Stimulated activated naive CD4-positive, alpha-beta T cell treated with Interleukin-2 at 50 U/mL for 16 hours (primary cell): Measurements from ENCODE around the gene MSRB3.
"Not testable (repeated sequence)": the region's sequence is repeated elsewhere in the genome, so short reads cannot be mapped to it uniquely, and the experiment has no call there.

Experiments
- DNase-seq: peaks from one replicate; lab custom pipeline; 2025; lab: John Stamatoyannopoulos, UW

MSRB3 gene

DNA sequence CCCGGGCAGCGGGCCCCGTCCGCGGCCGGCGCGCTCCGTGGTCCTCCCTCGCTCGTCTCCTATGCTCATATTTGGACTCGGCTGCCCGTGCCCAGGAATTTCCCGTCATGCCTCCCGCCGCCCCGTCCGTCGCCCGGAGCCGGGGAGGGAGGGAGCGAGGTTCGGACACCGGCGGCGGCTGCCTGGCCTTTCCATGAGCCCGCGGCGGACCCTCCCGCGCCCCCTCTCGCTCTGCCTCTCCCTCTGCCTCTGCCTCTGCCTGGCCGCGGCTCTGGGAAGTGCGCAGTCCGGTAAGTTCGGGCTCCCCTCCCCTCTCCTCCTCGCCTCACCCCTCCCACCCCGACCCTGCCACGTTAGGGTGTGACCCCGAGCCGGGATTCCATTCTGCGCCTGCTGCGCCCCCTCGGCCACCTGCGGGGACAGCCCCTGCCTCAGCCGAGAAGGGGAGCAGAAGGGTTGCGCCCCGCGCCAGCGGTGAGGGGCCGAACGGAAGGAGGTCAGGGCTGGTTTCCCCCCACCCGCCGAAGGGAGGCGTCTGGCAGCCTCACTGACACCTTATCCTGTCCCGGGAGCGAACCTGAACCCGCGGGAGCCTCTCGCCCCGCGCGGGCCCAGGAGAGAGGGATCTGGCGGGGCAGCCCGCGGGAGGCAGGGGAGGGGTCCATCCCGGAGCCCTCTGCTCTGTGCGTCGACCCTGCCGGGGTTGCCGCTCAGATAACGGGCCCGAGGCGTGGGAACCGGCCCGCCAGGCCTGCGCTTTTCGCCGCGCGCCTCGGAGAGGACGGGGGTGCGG, at the start of gene MSRB3:
TSS of gene MSRB3 (plus strand) at position 108 of the 793 bp plus-strand sequence. CDS start 29,897 bp downstream, outside the sequence.
- no peak for DNase-seq

DNA sequence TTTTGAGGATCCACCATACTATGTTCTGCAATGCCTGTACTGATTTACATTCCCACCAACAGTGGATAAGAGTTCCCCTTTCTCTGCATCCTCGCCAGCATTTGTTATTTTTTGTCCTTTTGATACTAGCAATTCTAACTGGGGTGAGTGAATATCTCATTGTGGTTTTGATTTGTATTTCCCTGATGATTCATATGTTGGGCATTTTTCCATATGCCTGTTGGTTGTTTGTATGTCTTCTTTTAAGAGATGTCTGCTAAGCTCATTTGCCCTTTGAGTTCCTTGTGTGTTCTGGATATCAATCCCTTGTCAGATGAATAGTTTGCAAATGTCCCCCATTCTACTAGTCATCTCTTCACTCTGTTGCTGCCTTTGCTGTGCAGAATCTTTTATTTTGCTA, 49.0 kb upstream of the MSRB3 start:
- no peak for DNase-seq

DNA sequence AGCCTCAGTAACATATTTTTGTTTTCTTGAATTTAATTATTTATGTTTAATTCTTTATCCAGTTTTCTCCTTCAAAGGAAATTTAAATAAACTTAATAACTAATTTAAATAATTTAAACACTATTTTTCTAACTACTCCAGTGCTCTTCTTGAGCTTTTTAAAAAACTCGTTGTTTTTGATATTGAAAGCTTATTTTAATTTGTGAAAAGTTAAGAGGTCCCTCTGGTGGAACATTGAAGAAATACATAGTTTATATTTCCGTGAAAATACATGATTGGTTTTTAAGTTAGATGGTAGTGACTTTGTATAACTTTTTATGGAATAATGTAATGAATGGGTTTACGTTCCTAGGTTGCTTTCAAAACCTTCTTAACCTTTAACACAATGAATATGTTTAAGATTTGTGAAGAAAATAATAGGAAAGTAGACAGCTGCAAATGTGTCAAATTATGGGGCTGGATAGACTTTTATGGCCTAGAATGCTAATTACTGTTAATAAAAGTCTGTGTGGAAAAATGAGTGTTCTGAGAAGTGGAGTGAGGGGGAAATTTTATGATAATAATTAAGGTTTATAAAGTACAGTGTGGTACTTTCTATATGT, 45.9 kb upstream of the MSRB3 start:
- DNase-seq, result no peak

DNA sequence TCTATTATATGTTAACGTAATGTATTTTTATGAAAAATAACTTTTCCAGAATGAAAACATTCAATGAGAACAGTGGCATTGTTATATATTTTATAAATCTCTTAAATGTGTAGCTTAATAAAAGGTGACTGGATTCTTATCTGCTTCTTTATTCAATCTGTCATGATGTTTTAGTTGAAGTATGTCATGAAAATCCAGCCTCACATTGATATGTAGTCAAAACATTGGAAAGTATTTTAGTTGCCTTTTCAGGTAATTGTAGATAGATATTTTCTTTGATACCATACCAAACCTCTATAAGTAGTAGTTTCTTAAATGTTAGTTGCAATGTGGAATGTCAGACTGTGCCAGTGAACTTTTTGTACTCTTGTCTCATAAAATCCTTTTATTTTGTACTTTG, 41.3 kb upstream of the MSRB3 start:
- DNase-seq, result no peak

DNA sequence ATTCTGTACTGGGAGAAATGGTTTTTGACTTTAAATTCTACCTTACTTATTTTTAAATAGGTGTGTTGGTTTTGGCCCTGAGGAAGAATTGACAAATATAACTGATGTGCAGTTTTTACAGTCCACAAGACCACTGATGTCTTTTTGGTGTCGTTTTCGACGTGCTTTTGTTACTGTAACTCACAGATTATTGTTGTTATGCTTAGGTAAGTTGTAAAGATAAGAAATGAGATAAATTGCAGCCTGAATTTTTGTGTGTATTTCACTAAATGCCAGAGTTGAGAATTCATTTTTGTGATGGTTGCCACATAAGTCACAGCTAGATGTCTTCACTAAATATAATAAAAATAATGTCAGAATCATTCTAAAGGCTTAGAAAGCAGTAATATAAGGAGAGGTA, 39.9 kb upstream of the MSRB3 start:
- DNase-seq, result no peak

DNA sequence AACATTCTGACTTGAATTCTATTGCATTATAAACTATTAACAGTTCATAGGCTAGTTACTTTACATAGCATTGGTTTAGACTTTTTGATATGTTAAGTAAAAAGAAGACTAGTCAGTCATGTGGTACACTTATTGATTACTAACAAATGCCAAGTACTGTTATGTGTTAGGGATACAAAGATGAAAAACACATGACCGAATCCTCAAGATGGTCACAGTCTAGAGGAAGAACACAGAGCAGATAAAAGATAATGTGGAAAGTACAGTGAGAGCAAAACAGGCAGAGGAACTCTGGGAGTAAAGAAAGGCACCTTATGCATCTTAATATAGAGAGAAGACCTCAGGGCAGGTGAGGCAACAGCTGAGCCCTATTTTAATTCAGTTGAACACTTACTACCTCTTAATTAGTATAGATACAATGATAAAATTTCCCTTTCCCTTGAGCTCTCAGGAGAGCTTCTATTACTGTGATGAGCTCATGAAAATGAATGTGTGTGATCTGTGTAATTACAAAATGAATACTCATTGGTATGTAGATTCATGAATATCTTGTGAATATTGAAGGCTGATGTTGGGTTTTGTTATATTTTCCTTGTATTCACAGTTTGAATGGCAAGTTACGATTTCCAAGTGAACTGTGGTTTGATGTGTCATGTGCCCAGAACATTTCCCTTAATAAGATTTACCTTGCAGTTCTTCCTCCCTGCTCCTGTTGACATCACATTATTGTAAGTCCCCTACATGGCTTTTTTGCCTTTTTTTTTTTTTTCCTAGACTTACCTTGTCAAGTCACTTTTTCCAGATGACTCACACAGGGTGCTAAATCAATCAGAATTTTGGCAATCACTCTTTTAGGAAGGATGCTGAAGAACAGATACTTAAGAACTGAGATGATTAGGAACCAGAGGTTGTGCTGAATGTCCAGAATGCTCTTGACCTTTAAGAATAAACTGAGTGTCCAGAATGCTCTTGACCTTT, 29.5 kb upstream of the MSRB3 start:
- DNase-seq, result no peak

DNA sequence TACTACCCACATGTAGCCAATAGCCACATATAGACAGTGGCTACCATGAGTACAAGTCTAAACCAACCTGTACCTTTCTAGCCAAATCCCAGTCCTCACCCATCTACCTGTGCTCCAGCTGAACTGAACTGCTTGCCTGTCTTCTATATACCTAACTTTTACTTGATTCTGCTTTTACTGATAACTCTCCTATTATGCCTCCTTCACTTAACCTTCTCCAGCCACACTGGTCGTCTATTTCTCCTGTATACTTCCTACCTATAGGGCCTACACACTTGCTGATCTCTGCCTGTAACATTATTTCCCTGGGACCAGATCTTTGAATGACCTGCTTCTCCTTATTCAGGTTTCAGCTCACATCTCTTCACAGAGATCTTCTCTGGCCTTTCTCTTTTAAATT, 26.0 kb upstream of the MSRB3 start:
- DNase-seq, result no peak

DNA sequence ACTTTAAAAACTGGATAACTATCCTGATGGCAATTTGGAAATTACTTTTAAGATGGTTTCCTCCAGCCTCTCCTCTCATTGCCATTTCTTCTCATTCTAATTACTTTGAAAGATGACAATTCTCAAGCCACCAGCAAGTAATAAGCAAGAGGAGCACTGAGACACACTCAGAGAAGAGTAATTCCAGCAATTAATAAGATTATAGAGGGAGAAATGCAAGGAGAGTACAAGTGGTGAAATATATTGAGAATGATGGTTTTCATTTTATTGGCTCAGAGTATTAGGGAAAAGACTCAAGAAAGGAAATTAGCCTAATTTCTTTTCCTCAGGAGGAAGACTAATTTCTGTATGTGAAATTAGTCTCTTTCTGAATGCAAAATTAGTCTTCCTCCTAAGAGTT, 20.5 kb upstream of the MSRB3 start:
- DNase-seq, result no peak

DNA sequence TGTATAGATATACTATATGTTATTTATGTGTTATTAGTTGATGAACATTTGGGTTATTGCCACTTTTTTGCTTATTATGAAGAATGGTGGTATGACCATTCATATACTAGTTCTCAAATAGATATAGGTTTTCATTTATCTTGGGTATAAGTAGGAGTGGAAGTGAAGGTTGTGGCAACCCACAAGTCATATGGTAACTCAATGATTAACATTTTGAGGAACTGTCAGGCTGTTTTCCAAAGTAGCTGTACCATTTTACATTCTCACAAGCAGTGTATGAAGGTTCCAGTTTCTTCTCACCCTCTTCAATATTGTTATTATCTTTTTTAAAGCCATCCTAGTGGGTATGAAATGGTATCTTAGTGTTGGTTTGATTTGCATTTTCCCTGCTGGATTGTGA, 19.0 kb upstream of the MSRB3 start:
- no peak for DNase-seq

DNA sequence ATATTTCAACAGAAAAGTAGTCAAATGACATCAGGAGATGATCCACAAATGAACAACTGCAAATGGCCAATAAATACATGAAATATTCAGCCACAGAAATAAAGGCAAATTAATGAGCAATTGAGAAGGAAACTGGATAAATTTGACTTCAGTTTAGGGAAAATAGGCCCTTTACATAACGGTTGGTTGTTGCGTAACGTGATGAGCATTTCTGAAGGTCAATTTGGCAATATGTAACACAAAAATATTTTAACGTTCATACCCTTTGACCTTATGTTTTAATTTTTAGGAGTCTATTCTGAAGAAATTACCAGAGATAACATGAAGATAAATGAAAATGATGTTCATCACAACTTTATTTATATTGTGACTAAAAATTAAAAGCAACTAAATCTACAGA, 14.7 kb upstream of the MSRB3 start:
- DNase-seq, result no peak

DNA sequence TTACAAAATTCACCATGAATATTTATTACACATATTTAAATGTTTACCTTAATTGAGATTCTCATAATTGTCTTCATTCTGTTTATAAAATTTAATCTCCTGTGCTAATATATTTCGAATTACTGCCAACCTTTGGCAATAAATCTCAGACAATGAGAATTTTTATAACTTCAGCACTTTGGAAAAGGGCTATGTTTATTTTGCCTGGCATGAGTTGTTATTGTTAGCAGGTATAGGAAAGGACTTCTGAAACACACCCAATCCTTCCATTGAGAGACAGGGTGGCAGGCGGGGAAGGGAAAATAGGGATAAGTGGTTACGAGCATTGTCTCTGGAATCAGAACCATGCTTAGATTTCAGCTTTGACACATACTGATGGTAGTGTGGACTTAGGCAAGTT, 12.1 kb upstream of the MSRB3 start:
- no peak for DNase-seq

DNA sequence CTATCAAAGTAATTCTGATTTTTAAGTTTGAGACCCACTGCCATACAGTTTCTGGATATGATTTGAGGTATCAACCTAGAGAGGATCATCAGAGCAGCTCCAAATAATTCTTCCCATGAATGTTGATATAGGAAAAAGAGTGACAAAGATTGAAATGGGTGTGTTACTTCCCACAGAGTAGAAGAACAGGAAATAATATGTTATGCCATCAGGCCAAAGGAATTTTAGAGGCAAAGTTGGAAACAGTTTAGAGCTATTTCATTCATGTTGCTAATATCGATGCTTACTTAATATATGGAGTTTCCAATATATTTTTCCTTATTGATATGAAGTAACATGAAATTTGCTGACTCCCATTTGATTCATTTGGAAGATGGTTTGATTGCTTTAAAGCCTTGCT, 8.9 kb upstream of the MSRB3 start:
- DNase-seq, result no peak

DNA sequence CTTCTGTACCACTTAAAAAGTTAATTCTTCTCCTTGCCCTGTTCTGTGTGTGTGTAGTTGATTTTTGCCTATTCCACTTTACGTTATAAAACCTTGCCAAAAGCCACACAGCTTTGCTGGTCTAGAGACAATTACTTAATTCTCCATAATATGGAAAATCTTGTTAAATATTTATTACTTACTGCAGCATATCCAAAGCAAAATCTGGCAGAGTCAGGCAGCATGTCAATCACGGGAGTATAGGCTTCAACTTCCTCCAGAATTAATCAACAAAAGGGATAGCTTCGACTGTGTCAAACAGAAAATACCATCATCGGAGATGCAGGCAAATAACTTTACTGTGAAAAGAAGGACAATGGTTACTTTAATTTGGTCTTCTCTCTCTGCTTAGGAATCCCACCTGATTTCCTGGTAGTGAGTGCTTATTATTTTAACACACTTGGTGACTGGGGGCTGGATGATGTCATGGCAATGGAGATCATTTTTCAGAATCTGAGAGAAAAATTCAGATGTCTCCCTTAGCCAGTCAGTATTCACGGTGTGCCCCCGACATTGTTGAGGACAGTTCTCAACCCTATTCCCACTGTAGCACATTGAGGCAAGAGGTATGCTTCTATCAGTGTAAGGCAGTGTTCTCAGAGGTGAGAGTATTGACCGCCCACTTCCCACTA, 3.7 kb upstream of the MSRB3 start:
- DNase-seq, result no peak

DNA sequence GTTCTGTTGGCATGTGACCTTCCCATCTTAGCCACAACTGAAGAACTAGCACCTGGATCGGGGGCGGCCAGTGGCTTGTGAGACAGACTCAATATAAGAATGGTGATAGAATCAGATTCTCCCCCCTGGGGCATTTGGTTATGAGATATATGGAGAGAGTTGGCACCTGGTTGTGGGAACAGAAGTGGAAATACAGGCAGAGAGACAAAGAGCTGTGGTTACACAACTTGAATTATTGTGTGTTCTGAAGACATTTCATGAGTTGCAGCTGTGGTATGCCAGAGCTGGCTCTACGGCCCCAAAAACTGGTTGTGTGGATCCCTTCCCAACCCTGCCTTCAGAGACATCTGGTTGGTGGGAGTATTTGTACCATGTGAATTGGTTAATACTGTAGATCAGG, 2.9 kb upstream of the MSRB3 start:
- DNase-seq, result no peak

DNA sequence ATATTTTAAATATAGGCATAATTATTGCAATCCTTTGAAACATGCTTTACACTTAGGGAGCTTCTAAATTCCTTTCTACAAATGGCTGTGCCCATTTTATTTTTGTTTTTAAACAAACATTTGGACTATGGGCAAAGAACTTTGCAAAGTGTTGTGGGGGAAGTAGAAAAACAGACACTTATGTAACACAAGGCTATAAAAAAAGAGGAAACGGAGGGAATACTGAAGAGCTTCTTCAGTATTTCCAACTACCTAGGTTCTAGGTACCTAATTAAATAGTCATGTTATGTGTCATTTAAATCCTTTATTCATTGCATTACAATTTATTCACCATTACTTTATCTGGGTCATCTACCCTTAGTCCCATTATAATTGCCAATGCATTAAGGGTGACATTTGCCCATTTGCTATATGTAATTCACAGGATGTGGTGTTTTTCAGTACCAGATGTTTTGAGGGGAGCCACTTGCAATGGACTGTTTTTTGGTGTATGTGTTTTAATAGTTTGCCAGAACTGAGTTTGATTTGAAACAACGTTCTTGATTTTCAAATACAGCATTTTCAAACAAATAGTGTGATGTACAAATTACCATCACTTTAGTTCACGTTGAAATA, 1.5 kb upstream of the MSRB3 start:
- DNase-seq, result no peak

DNA sequence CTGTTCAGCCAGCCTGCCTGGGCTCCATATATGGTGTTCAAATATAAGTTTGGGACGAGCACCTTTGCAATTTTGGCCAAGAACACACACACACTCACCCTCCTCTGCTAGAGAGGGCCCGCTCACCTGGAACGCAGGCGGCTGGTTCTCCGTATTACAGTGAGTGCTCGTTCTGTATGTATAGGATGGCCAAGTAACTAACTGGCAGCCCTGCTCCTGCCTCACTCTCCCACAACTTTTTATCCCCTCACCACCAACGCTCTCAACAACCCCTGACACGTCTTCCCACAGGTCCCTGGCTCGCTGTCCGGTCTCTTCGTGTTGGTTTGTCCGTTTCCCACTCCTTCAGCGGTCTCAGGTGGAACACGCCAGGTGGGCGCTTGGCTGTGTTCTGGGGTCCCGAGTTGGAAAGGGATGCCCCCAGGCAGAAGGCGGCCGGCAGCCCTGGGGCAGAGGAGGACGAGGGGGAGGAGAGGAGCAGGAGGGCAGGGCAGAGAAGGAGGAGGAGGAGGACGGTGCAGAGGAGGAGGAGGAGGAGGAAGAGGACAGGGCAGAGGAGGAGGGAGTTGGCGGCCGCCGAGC, 398 bp upstream of the MSRB3 start:
- DNase-seq, result no peak

DNA sequence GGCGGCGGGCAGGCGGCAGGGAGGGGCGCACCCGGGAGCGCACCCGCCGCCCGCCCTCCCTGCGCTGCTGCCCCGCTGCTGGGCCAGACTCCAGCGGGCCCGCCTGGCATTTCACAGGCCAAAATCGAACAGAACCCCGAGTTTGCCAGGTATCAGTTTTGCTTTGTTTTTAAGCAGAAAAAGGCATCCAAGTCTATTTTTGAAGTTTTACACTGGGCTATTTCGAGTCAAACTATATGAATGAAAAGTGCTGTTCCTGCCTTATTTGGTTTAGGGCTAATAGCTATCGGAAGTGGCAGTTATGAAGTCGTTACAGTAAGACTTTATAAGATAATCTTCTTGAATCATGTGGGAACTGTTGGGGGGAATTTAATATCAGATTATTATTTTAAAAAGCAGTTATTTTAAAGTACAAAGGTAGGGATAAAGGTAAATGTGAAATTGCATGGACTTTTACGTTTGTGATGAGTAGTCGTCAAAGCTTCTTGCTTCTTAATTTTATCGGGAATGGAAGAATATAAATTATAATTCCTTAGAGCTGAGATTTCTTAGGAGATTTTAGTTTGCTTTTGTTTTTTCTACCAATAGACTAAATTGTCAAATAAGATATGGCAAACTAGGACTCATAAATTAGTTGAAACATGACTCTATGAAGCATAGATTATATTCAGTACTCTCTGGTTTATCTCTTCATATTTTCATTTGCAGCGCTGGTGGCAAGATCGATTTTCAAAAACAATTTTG, 1.1 kb downstream of the MSRB3 start:
- no peak for DNase-seq

DNA sequence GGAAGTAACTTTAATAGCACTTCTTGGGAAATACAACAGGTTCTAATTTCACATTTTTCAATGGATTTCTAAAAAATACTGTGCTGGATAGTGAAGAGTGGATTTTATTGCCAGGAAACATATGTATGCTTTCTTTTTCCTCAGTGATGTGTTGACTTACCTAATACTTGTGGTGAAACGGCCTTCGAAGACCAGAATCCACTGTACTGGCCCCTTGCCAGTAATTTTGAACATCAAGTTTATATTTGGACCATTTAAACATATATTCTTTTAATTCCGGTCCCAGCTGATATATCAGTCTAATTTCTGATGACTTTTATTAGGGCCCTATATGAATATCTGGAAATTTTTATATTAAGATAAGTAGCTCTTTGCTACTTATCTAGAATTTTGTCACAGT, 1.8 kb downstream of the MSRB3 start:
- no peak for DNase-seq

DNA sequence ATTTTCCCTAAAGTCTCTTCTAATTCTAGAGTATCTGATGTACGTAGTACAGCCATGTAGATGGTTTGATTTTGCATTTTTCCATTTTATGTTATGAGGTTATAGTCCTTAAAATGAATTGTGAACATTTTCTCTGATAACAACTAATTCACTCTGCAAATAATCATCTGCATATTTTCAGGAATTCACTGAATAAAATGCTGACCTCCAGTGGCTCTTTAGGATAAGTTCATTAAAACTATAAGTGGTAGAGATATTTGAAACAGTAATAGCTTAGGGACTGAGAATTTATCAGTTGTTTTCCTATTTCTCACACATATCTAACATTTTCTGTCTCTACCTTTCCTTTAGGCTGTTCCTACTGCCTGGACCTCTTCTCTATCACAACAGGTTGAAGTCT, 4.4 kb downstream of the MSRB3 start:
- DNase-seq, result no peak

DNA sequence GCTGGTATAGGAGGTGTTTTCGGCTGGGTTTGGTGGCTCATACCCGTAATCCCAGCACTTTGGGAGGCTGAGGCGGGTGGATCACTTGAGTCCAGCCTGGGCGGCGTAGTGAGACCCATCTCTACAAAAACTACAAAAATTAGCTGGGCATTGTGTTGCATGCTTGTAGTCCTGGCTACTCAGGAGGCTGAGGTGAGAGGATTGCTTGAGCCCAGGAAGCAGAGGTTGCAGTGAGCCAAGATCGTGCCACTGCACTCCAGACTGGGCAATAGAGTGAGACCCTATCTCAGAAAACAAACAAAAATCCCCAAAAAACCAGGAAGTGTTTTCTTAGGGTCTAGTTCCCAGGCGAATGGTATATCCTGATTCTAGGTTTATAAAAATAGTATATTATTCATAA, 7.0 kb downstream of the MSRB3 start:
- not testable (repeated sequence) for DNase-seq

DNA sequence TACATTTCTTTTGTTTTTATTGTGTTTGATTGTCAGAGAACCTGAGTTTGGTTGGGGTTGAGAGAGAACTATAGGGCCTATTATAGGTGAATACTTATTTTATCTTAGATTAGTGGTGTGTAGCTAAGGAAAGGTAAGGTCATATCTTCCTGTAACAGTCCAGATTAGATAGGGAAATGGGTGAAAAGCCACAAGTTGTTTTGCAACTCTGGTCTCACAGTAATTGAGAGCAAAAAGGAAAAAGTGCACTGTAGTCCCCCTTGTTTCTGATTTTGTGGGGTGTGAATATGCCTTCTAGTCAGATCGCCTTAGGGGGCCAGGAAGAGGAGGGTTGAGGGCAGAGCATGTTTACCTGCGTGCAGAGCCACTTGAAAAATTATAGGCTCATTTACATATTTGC, 8.9 kb downstream of the MSRB3 start:
- no peak for DNase-seq
